SU-DHL-6 (cell line): Measurements from ENCODE around the gene C11orf24.
"Not testable (repeated sequence)": the region's sequence is repeated elsewhere in the genome, so short reads cannot be mapped to it uniquely, and the experiment has no call there.

Experiments
- H2AFZ ChIP-seq: fragments of 200-600 bp; sonication (generic); 2 replicates; pipeline ENCODE4 v1.6.1; 2014; ENCODE audit warnings: low read depth, mild to moderate bottlenecking, moderate library complexity, mixed read lengths, antibody characterized with exemption, low read length; ENCODE audit not compliant: severe bottlenecking
- H3F3A ChIP-seq: fragments of 200-600 bp; shearing (Covaris generic); 2 replicates; pipeline ENCODE4 v1.6.0; 2016; ENCODE audit warnings: antibody characterized with exemption, mild to moderate bottlenecking; ENCODE audit not compliant: insufficient read depth
- H3K27ac ChIP-seq: fragments of 200-600 bp; sonication (generic); 2 replicates; pipeline ENCODE4 v1.5.1; 2016; ENCODE audit warnings: low read depth, mild to moderate bottlenecking, low read length, moderate library complexity, mixed read lengths
- H3K27me3 ChIP-seq: fragments of 200-600 bp; sonication (generic), shearing (Covaris generic); 2 replicates; pipeline ENCODE4 v1.6.0; 2014; ENCODE audit warnings: mild to moderate bottlenecking, low read length
- H3K36me3 ChIP-seq: fragments of 200-600 bp; sonication (generic); 2 replicates; pipeline ENCODE4 v1.6.1; 2014; ENCODE audit warnings: mild to moderate bottlenecking, low read length, mixed read lengths
- H3K4me2 ChIP-seq: fragments of 300-600, 200-600 bp; shearing (Covaris generic), sonication (generic); 2 replicates; pipeline ENCODE4 v1.6.0; 2014; ENCODE audit warnings: low read length, low read depth, mild to moderate bottlenecking; ENCODE audit not compliant: poor library complexity, severe bottlenecking
- H3K4me3 ChIP-seq: fragments of 200-600 bp; sonication (generic); 2 replicates; pipeline ENCODE4 v1.5.1; 2014; ENCODE audit warnings: antibody characterized with exemption, low read length, mild to moderate bottlenecking, mixed read lengths; ENCODE audit not compliant: insufficient read depth, poor library complexity, severe bottlenecking
- H3K79me2 ChIP-seq: fragments of 200-600 bp; sonication (generic); 2 replicates; pipeline ENCODE4 v1.6.1; 2014; ENCODE audit warnings: mild to moderate bottlenecking, low read length, moderate library complexity; ENCODE audit not compliant: insufficient read depth
- H3K9ac ChIP-seq: fragments of 200-600 bp; sonication (generic); 2 replicates; pipeline ENCODE4 v1.7.0; 2014; ENCODE audit warnings: mild to moderate bottlenecking, low read length
- H3K9me2 ChIP-seq: fragments of 200-600 bp; sonication (generic); replicated peaks from 2 replicates; pipeline ENCODE4 v1.6.1; 2014; ENCODE audit warnings: low read length; ENCODE audit not compliant: insufficient read depth
- H3K9me3 ChIP-seq: fragments of 200-600 bp; sonication (generic); 2 replicates; pipeline ENCODE4 v1.6.1; 2014; ENCODE audit warnings: low read length, mixed read lengths; ENCODE audit not compliant: insufficient read depth
- H4K20me1 ChIP-seq: fragments of 200-600 bp; sonication (generic); 2 replicates; pipeline ENCODE4 v1.6.1; 2014; ENCODE audit warnings: low read depth, mild to moderate bottlenecking, antibody characterized with exemption, low read length, moderate library complexity, mixed read lengths
- CTCF ChIP-seq: fragments of 200-600 bp; sonication (generic); IDR thresholded peaks from one replicate; pipeline ENCODE4 v1.5.1; 2017; ENCODE audit warnings: antibody characterized with exemption, mild to moderate bottlenecking, low read length, moderate library complexity; ENCODE audit not compliant: insufficient read depth, poor library complexity, severe bottlenecking
- EZH2phosphoT487 ChIP-seq: fragments of 200-600 bp; sonication (generic), shearing (Covaris generic); conservative IDR thresholded peaks from 2 replicates; pipeline ENCODE4 v1.6.1; 2018; ENCODE audit warnings: mild to moderate bottlenecking, antibody characterized with exemption, low read length, moderate library complexity, mixed read lengths

The C11orf24 gene

DNA sequence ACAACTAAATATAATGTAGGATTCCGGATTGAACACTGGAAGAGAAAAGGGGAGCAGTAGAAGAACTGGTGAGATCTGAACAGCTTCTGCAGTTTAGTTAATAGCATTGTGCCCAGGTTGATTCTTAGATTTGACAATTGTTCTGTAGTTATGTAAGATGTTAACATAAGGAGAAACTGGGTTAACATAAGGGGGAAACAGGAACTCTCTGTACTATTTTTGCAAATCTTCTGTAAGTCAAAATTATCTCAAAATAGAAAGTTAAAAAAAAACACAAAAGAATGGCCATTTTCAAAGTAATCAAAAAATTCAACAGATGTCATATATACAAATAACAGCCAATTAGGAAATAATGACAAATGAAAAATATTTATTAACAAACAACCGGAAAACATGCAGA, 21.9 kb upstream of the C11orf24 start:
- no peaks in the 10 kb centered on the region for H3K27me3 ChIP-seq
- no peaks in the 10 kb centered on the region for H3K79me2 ChIP-seq
- peak overlapping the region; percentile 40 for H2AFZ ChIP-seq
- H3K27ac ChIP-seq: 0 out of 2 replicates have a peak overlapping the region, but pooled peaks have one; percentile 1
- peak overlapping the region; percentile 45 for H3K4me2 ChIP-seq
- H3K9me2 ChIP-seq: no peaks in the 10 kb centered on the region
- H3F3A ChIP-seq: no peaks in the 10 kb centered on the region
- no peaks in the 10 kb centered on the region for H4K20me1 ChIP-seq
- no peak for TF ChIP-seq CTCF
- no peak for TF ChIP-seq EZH2phosphoT487
- peak overlapping the region; percentile 11 for H3K4me3 ChIP-seq
- peak overlapping the region; percentile 2; the same call in 1 of the 2 replicates for H3K9ac ChIP-seq
- no peaks in the 10 kb centered on the region for H3K9me3 ChIP-seq
- no peaks in the 10 kb centered on the region for H3K36me3 ChIP-seq

DNA sequence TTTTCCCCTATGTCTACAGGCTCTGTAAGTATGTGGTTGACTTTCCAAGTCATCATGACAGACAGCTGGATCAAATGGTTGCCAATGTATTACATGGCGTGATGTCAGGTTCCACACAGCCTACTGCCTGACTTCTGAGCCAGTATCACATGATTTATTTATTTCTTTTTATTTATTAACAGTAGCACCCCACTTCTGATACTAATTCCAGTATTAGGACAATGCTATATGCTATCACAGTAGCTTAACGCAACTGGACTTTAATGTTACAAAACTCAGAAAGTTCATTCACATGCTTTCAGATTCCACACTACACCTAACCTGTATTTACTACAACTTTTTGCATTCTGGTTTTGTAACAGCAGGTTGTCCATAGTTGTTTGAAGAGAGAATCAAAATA, 17.7 kb upstream of the C11orf24 start:
- H4K20me1 ChIP-seq: no peaks in the 10 kb centered on the region

DNA sequence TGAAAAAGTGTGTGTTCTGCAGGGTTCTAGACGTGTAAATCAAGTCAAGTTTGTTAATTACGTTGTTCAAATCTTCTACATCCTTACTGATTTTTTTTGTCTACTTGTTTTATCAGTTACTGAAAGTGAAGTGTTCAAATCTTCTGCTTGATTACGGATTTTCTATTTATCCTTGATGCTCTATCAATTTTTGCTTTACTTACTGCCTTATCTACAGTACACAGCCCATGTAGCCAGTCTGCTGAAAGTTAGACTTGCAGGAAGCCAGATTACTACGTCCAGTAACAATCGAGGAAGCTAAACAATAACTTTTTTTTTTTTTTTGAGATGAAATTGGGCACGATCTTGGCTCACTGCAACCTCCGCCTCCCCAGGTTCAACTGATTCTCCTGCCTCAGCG, 15.6 kb upstream of the C11orf24 start:
- H3K9ac ChIP-seq: no peak overlapping the region
- no peak overlapping the region for H3K27ac ChIP-seq
- H3K79me2 ChIP-seq: no peaks in the 10 kb centered on the region
- no peaks in the 10 kb centered on the region for H3F3A ChIP-seq
- H3K36me3 ChIP-seq: no peaks in the 10 kb centered on the region
- H3K4me3 ChIP-seq: no peak overlapping the region
- no peak overlapping the region for H3K4me2 ChIP-seq
- H4K20me1 ChIP-seq: no peaks in the 10 kb centered on the region
- no peak overlapping the region for H2AFZ ChIP-seq
- H3K9me3 ChIP-seq: peaks cover 5% of the 10 kb centered on the region; the same call in 1 of the 2 replicates
- H3K27me3 ChIP-seq: no peaks in the 10 kb centered on the region
- no peak for TF ChIP-seq EZH2phosphoT487
- no peak for TF ChIP-seq CTCF
- no peaks in the 10 kb centered on the region for H3K9me2 ChIP-seq

More for the DNA sequence above, 17.7 kb upstream of the C11orf24 start:
- H3F3A ChIP-seq: no peaks in the 10 kb centered on the region
- H3K36me3 ChIP-seq: no peaks in the 10 kb centered on the region
- no peak overlapping the region for H2AFZ ChIP-seq
- H3K9me3 ChIP-seq: peaks cover 5% of the 10 kb centered on the region; the same call in 1 of the 2 replicates
- H3K27me3 ChIP-seq: no peaks in the 10 kb centered on the region
- no peak overlapping the region for H3K9ac ChIP-seq
- H3K4me3 ChIP-seq: no peak overlapping the region
- no peaks in the 10 kb centered on the region for H3K79me2 ChIP-seq
- no peak overlapping the region for H3K27ac ChIP-seq
- no peaks in the 10 kb centered on the region for H3K9me2 ChIP-seq
- TF ChIP-seq EZH2phosphoT487 (no peak), CTCF (no peak)
- no peak overlapping the region for H3K4me2 ChIP-seq

DNA sequence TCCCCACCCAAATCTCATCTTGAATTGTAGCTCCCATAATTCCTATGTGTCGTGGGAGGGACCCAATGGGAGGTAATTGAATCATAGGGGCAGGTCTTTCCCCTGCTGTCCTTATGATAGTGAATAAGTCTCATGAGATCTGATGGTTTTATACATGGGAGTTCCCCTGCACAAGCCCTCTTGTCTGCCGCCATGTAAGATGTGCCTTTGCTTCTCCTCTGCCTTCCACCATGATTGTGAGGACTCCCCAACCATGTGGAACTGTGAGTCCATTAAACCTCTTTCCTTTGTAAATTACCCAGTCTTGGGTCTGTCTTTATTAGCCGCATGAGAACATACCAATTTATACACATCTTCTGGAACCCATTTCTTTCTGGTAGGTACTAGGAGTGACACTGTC, 12.8 kb upstream of the C11orf24 start:
- H3K36me3 ChIP-seq, H3K4me2 ChIP-seq, H3K9me2 ChIP-seq, H3K9me3 ChIP-seq, H3K79me2 ChIP-seq, H4K20me1 ChIP-seq, H3K27me3 ChIP-seq, H3K4me3 ChIP-seq, H3K27ac ChIP-seq, H3K9ac ChIP-seq, H2AFZ ChIP-seq, H3F3A ChIP-seq: not testable (repeated sequence)
